Measurements from ENCODE around the gene TBX5. TPM values are rescaled to one million over a fixed set of nuclear protein-coding genes. Genes with fewer than 3 reads are reported as not detected.

The TBX5 gene
- polyA plus RNA-seq, 3 donors, result not detected

DNA sequence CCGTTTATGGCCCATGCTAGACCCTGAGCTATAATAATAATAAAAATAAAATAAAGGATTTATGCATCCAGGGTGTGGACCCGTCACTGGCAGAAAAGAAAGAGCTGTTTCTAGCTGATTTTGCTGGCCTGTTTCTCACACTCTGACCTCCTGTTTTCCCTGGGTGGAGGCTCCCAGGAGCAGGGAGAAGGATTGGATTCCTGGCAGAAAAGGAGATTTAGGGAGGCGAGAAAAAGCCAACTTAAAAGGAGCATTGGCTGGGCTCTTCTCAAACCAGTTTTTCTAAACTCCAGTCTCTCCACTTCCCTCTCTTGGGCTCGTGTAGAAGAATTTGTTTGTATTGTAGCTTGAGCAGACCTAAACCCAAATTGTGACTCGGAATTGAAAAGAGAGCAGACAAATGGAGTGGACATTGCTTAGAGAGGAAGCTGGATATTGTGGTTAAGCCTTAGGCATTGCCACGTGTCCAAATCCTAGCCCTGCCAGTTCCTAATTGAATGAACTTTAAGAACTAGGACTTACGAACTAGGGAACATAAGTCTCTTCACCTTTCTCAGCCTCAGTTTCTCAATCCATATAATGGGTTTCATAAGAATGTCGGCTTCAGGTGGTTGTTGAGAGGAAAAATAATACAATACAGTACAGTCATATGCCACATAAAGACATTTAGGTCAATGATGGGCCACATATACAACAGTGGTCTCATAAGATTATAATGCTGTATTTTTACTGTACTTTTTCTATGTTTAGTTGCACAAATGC lies 14.4 kb upstream of the TBX5 start:
- no peak overlapping the region for H3K4me2 ChIP-seq (replicated peaks; ENCODE audit: extremely low read depth, low read length, poor library complexity, severe bottlenecking)
- Mint-ChIP-seq H3K27me3 (ENCODE audit: low read depth in 3 of 3) (peaks cover 24 to 29% (median 26%) of the 10 kb centered on the region in 3 donors), H3K9me3 (peaks cover 0 to 3% (median 0%) of the 10 kb centered on the region in 7 donors), H3K36me3 (no peaks in the 10 kb centered on the region), H3K27ac (peak overlapping the region in 1 of 7 donors; percentile 46), H3K4me3 (no peak overlapping the region), H3K4me1 (no peaks in the 10 kb centered on the region)
- WGBS (ENCODE audit: insufficient coverage), result 100% methylated on average over 1 of the region's 8 CpGs
- H3K36me3 ChIP-seq (replicated peaks in 1 of 2; ENCODE audit: control insufficient read depth in 1 of 2, insufficient read depth in 2 of 2, low read length in 2 of 2), result no peaks in the 10 kb centered on the region
- TF ChIP-seq, protein P1, sequence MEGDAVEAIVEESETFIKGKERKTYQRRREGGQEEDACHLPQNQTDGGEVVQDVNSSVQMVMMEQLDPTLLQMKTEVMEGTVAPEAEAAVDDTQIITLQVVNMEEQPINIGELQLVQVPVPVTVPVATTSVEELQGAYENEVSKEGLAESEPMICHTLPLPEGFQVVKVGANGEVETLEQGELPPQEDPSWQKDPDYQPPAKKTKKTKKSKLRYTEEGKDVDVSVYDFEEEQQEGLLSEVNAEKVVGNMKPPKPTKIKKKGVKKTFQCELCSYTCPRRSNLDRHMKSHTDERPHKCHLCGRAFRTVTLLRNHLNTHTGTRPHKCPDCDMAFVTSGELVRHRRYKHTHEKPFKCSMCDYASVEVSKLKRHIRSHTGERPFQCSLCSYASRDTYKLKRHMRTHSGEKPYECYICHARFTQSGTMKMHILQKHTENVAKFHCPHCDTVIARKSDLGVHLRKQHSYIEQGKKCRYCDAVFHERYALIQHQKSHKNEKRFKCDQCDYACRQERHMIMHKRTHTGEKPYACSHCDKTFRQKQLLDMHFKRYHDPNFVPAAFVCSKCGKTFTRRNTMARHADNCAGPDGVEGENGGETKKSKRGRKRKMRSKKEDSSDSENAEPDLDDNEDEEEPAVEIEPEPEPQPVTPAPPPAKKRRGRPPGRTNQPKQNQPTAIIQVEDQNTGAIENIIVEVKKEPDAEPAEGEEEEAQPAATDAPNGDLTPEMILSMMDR (IDR thresholded peaks at IDR 0.05), result no peak
- intact Hi-C loops (cut with micrococcal nuclease), result no loop called here
- no peaks in the 10 kb centered on the region for H3K4me1 ChIP-seq (ENCODE audit: control insufficient read depth in 1 of 2, insufficient read depth in 2 of 2, low read length in 2 of 2)
- no peak for DNase-seq
- no peak overlapping the region for H3K27ac ChIP-seq (ENCODE audit: low read depth in 1 of 2, low read length in 2 of 2)
- H4K20me1 ChIP-seq (ENCODE audit: insufficient read depth, low read length), result no peaks in the 10 kb centered on the region
- no peaks in the 10 kb centered on the region for H3K9me3 ChIP-seq (replicated peaks in 1 of 2; ENCODE audit: control insufficient read depth in 1 of 2, insufficient read depth in 1 of 2, low read length in 2 of 2)
- H2AFZ ChIP-seq (ENCODE audit: insufficient read depth, low read depth, low read length, poor library complexity, severe bottlenecking), result no peak overlapping the region
- H3K9ac ChIP-seq (ENCODE audit: insufficient read depth, low read length, poor library complexity, severe bottlenecking), result no peak overlapping the region
- no peaks in the 10 kb centered on the region for H3K79me2 ChIP-seq (ENCODE audit: insufficient read depth, low read length)
- peaks cover under 1 to 10% of the 10 kb centered on the region in 2 donors for H3K27me3 ChIP-seq (ENCODE audit: control insufficient read depth in 2 of 2, insufficient read depth in 2 of 2, low read length in 2 of 2)
- no peak overlapping the region for H3K4me3 ChIP-seq (replicated peaks in 1 of 3; ENCODE audit: low read depth in 2 of 3, low read length in 3 of 3)

DNA sequence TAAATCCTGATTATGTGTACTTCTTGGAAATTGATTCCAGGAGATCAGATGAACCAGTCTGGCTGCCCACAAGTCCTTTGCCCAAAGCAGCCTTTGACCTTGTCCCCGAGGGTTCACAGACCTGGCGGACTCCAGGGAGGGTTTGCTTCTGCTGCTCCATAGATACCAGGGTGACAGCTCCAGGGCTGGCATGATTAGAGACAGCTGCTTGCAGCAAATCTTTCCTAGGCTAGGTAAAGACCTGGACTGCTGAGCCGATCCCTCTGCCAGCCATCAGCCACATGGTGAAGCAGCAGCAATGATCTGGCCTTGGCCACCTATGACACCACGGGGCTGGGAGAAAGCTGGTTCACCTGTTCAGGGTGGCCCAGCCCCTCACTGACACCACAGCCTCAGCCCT lies 10.1 kb upstream of the TBX5 start:
- H3K27me3 Mint-ChIP-seq (ENCODE audit: low read depth in 3 of 3), result peaks cover 63 to 66% (median 66%) of the 10 kb centered on the region in 3 donors
- H3K9me3 Mint-ChIP-seq, result peaks cover 0 to 19% (median 9%) of the 10 kb centered on the region in 7 donors
- TF ChIP-seq, protein P1 (IDR thresholded peaks at IDR 0.05), result no peak
- WGBS (ENCODE audit: insufficient coverage), result 71% methylated on average over 3 of the region's 4 CpGs
- no peaks in the 10 kb centered on the region for H3K36me3 Mint-ChIP-seq
- no peak overlapping the region for H3K27ac Mint-ChIP-seq
- H3K4me1 Mint-ChIP-seq, result no peaks in the 10 kb centered on the region
- Histone ChIP-seq H3K9ac (ENCODE audit: insufficient read depth, low read length, poor library complexity, severe bottlenecking) (no peak overlapping the region), H3K27ac (ENCODE audit: low read depth in 1 of 2, low read length in 2 of 2) (no peak overlapping the region), H3K4me1 (ENCODE audit: control insufficient read depth in 1 of 2, insufficient read depth in 2 of 2, low read length in 2 of 2) (no peaks in the 10 kb centered on the region), H3K36me3 (replicated peaks in 1 of 2; ENCODE audit: control insufficient read depth in 1 of 2, insufficient read depth in 2 of 2, low read length in 2 of 2) (no peaks in the 10 kb centered on the region), H3K4me2 (replicated peaks; ENCODE audit: extremely low read depth, low read length, poor library complexity, severe bottlenecking) (no peak overlapping the region), H4K20me1 (ENCODE audit: insufficient read depth, low read length) (no peaks in the 10 kb centered on the region), H3K79me2 (ENCODE audit: insufficient read depth, low read length) (no peaks in the 10 kb centered on the region), H3K27me3 (ENCODE audit: control insufficient read depth in 2 of 2, insufficient read depth in 2 of 2, low read length in 2 of 2) (peaks cover 43 to 54% of the 10 kb centered on the region in 2 donors), H3K9me3 (replicated peaks in 1 of 2; ENCODE audit: control insufficient read depth in 1 of 2, insufficient read depth in 1 of 2, low read length in 2 of 2) (peaks cover 0 to 31% of the 10 kb centered on the region in 2 donors), H3K4me3 (replicated peaks in 1 of 3; ENCODE audit: low read depth in 2 of 3, low read length in 3 of 3) (no peak overlapping the region), H2AFZ (ENCODE audit: insufficient read depth, low read depth, low read length, poor library complexity, severe bottlenecking) (no peak overlapping the region)
- H3K4me3 Mint-ChIP-seq, result no peak overlapping the region
- DNase-seq, result no peak
- intact Hi-C loops (cut with micrococcal nuclease), result no loop called here
